Psoas muscle (tissue), 8 donors: ENCODE results near the gene TSPAN33. TPM values are rescaled to one million over a fixed set of nuclear protein-coding genes. Genes with fewer than 3 reads are reported as not detected.

Source experiments
- ATAC-seq, 4 donors: fragments of 200-7000 bp; cut with Tn5 transposase; one replicate each; pipeline ENCODE4 v1.9.1; 2020; ENCODE audit warnings: moderate library complexity in 3 of 4, mild to moderate bottlenecking in 2 of 4
- DNase-seq, 2 donors: peaks; one replicate each; pipeline ENCODE4 v3.0.0-alpha.2; 2020
- H3K27ac ChIP-seq: fragments of 200-600 bp; one replicate; pipeline ENCODE4 v1.8.0; 2022
- H3K27me3 ChIP-seq, 3 donors: fragments of 200-600 bp in 1 of 3; one replicate each; pipeline versions ENCODE4 v1.6.1 to v1.8.0; 2013 to 2022; ENCODE audit warnings: low read length in 2 of 3, mild to moderate bottlenecking in 2 of 3, moderate library complexity in 1 of 3; ENCODE audit not compliant: insufficient read depth in 3 of 3
- H3K36me3 ChIP-seq, 2 donors: fragments of 200-600 bp in 1 of 2; one replicate each; pipeline versions ENCODE4 v1.6.1 to v1.8.0; 2013 to 2022; ENCODE audit warnings: low read depth in 1 of 2, mild to moderate bottlenecking in 1 of 2, moderate library complexity in 1 of 2; ENCODE audit not compliant: insufficient read depth in 1 of 2
- H3K4me1 ChIP-seq: fragments of 200-600 bp; one replicate; pipeline ENCODE4 v1.8.0; 2022
- H3K4me3 ChIP-seq: fragments of 200-600 bp; one replicate; pipeline ENCODE4 v1.8.0; 2022; ENCODE audit warnings: mild to moderate bottlenecking
- H3K9me3 ChIP-seq: fragments of 200-600 bp; one replicate; pipeline ENCODE4 v1.8.0; 2022
- WGBS, 3 donors: extraction: QIAGEN DNeasy Blood & Tissue Kit; methylation state at CpG; one replicate each; pipeline versions ENCODE4 v1.1.6 to v1.1.7; 2013; 5-methylcytosine and 5-hydroxymethylcytosine counted together
- intact Hi-C, 2 donors: fragments of 100-400 bp; cut with DNase I; formaldehyde crosslinking; loops; one replicate each; pipeline versions ENCODE4 v1.11.0 to v1.14.2; 2022
- polyA plus RNA-seq, 3 donors: library from polyadenylated mRNA; stranded (reverse); fragments of 200-250 nt; gene quantifications; one replicate each; pipeline ENCODE4 v1.2.3, GENCODE V29; 2013
- total RNA-seq, 4 donors: library from RNA; stranded (reverse); fragmentation: NEBNext Ultra II Directional in 2 of 4; extraction: Animal tissue kit (Norgen Biotek cat#: 25700) in 2 of 4; gene quantifications; one replicate each; pipeline versions ENCODE4 v1.2.1 to v1.2.4, GENCODE V29; 2021 to 2023
- TF ChIP-seq, protein P1 (sequence below): fragments of 200-600 bp; IDR thresholded peaks from one replicate; pipeline ENCODE4 v1.8.0; 2022; ENCODE audit warnings: antibody characterized with exemption
- donor health status: healthy with polysubstance abuse.
- donor health status: DM: no; HTN: no; CAD: no; lungs with moderate emphysema.
- donor health status: Bipolar disorder and iron deficiency.
- donor health status: healthy.
- donor health status: DM: yes; HTN: yes; CAD: no.
- donor health status: DM: no; HTN: no; CAD: no.
- donor health status: DM: no; HTN: no; CAD: no.
- donor health status: DM: yes; HTN: yes; CAD: no.

The TSPAN33 gene
- total and polyA plus RNA-seq, 7 donors, result 2.2 to 15.4 (median 9.1) TPM

DNA sequence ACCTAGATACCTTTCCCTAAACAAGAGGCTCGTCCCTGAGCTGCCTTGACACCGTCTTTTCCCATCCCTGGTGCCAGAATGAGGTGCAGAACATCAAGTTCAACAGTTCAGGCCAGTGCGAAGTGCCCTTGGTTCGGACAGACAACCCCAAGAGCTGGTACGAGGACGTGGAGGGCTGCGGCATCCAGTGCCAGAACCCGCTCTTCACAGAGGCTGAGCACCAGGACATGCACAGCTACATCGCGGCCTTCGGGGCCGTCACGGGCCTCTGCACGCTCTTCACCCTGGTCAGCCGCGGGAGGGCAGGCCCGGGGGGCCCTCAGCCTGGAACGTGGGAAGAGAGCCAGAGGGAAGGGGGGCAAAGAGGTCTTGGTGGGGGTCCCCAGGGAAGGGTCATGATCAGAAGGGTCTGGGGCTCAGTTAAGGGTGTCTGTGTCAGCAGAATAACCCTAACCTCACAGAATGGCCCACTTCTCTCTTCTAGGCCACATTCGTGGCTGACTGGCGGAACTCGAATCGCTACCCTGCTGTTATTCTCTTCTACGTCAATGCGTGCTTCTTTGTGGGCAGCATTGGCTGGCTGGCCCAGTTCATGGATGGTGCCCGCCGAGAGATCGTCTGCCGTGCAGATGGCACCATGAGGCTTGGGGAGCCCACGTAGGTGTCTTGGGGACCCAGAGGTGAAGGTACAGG lies 60.8 kb downstream of the TSPAN33 start:
- H3K9me3 ChIP-seq, result no peaks in the 10 kb centered on the region
- DNase-seq, result no peak
- H3K4me3 ChIP-seq, result no peak overlapping the region
- WGBS, 3 donors, result 89 to 91% (median 91%) methylated on average over 29 of the region's 29 CpGs
- H3K27me3 ChIP-seq, result no peaks in the 10 kb centered on the region
- ATAC-seq, result no peak
- peaks cover 0 to 20% of the 10 kb centered on the region in 2 donors for H3K36me3 ChIP-seq
- intact Hi-C loops, result no loop called here
- no peaks in the 10 kb centered on the region for H3K4me1 ChIP-seq
- TF ChIP-seq, protein P1, sequence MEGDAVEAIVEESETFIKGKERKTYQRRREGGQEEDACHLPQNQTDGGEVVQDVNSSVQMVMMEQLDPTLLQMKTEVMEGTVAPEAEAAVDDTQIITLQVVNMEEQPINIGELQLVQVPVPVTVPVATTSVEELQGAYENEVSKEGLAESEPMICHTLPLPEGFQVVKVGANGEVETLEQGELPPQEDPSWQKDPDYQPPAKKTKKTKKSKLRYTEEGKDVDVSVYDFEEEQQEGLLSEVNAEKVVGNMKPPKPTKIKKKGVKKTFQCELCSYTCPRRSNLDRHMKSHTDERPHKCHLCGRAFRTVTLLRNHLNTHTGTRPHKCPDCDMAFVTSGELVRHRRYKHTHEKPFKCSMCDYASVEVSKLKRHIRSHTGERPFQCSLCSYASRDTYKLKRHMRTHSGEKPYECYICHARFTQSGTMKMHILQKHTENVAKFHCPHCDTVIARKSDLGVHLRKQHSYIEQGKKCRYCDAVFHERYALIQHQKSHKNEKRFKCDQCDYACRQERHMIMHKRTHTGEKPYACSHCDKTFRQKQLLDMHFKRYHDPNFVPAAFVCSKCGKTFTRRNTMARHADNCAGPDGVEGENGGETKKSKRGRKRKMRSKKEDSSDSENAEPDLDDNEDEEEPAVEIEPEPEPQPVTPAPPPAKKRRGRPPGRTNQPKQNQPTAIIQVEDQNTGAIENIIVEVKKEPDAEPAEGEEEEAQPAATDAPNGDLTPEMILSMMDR, result no peak
- H3K27ac ChIP-seq, result no peak overlapping the region

DNA sequence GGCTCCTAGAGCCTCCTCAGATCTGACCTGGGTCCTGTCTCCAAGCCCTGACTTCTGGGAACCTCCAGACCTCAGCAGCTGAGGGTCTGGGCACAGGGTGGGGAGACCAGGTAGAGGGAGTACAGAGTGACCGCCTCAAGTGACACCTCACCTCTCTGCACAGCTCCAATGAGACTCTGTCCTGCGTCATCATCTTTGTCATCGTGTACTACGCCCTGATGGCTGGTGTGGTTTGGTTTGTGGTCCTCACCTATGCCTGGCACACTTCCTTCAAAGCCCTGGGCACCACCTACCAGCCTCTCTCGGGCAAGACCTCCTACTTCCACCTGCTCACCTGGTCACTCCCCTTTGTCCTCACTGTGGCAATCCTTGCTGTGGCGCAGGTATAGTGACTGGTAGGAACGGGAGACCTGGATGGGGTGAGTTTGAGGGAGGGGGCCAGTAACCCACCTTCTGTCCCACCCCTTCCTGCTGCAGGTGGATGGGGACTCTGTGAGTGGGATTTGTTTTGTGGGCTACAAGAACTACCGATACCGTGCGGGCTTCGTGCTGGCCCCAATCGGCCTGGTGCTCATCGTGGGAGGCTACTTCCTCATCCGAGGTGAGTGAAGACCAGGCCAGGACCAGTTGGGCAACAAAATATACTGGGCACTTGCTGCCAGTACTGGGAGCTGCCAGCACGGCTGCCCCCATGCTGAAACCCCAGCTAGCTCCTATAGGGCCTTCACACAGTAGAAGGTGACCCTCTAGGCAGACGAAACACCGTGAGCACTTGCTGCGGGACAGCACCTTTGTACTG lies 61.7 kb downstream of the TSPAN33 start:
- Histone ChIP-seq H3K4me1 (no peaks in the 10 kb centered on the region), H3K27me3 (no peaks in the 10 kb centered on the region), H3K36me3 (peaks cover 0 to 20% of the 10 kb centered on the region in 2 donors), H3K9me3 (no peaks in the 10 kb centered on the region), H3K4me3 (no peak overlapping the region), H3K27ac (no peak overlapping the region)
- TF ChIP-seq, protein P1, result no peak
- WGBS, 3 donors, result 92 to 97% (median 93%) methylated on average over 18 of the region's 18 CpGs
- DNase-seq (no peak), ATAC-seq (no peak)
- intact Hi-C loops, result no loop called here

DNA sequence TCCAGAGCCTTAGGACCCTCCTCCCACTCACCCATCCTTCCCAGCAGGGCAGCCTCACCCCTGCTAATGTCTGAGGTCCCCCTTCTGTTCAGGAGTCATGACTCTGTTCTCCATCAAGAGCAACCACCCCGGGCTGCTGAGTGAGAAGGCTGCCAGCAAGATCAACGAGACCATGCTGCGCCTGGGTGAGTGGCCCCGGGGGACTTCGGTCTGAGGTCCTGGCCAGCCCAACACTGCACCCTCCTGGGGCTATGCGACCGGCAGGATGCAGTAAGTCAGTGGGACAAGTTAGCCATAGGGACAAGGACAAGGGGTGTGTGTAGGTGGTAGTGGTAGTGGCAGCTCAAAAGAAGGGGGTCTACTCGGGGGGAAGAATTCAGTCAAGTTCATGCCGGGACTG lies 64.2 kb downstream of the TSPAN33 start:
- Histone ChIP-seq H3K36me3 (peaks cover 0 to 34% of the 10 kb centered on the region in 2 donors), H3K9me3 (no peaks in the 10 kb centered on the region), H3K4me3 (no peak overlapping the region), H3K27ac (no peak overlapping the region), H3K4me1 (no peaks in the 10 kb centered on the region), H3K27me3 (no peaks in the 10 kb centered on the region)
- ATAC-seq, result no peak
- DNase-seq, result no peak
- intact Hi-C loops, result no loop called here
- 71 to 82% (median 72%) methylated on average over 9 of the region's 9 CpGs for WGBS, 3 donors
- TF ChIP-seq, protein P1, result no peak

DNA sequence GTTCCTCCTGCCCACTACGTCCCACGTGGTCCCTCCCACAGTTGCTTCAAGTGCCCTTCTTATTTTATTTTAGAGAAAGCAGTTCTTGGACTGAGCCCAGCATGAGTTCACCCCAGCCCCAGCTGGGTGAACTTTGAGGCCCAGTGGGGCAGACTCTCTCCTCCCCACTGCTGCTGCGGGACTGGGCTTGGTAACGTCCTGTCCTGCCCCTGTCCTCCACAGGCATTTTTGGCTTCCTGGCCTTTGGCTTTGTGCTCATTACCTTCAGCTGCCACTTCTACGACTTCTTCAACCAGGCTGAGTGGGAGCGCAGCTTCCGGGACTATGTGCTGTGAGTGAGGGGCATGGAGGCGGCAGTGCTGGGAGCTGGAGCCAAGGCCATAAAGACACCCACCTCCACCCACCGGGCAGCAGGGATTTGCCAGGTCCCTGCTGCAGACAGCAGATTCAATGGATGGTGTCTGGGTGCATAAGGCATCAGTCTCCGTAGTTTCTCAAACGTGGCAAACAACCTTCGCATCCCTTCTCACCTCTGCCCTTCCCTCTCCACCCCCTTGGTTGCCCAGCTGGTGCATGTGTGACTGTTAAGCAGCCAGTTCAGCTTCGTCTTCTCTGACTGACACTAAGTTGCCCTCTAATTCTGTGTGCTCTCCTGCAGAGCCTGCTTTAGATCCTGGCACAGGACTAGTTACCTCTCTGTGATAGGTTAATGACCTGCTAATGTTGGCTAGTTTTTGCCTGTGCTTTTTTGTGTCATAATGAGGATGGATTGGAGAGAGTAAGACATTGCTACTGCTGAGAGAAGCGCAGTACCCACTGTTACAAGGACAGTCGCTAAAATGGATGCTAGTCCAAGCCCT lies 64.8 kb downstream of the TSPAN33 start:
- no peaks in the 10 kb centered on the region for H3K9me3 ChIP-seq
- ATAC-seq (no peak), DNase-seq (no peak)
- no peaks in the 10 kb centered on the region for H3K27me3 ChIP-seq
- no peaks in the 10 kb centered on the region for H3K4me1 ChIP-seq
- TF ChIP-seq, protein P1, result no peak
- H3K4me3 ChIP-seq, result no peak overlapping the region
- intact Hi-C loops, result no loop called here
- 80 to 84% (median 82%) methylated on average over 15 of the region's 15 CpGs for WGBS, 3 donors
- no peak overlapping the region for H3K27ac ChIP-seq
- peaks cover 0 to 34% of the 10 kb centered on the region in 2 donors for H3K36me3 ChIP-seq
